ENCODE measurements around the gene ZNHIT3.

- TF ChIP-seq POLR2A (IDR thresholded peaks at IDR 0.05) (no peak), CTCF (IDR thresholded peaks at IDR 0.05) (no peak), EP300 (IDR thresholded peaks at IDR 0.05) (no peak)
These were observed 19.9 kb downstream of the ZNHIT3 start for GRCh38 chr17:36506249-36506826.
